Hepatic stellate cell (primary cell): Measurements from ENCODE around the gene HLA-DQB2.
"Not testable (repeated sequence)": the region's sequence is repeated elsewhere in the genome, so short reads cannot be mapped to it uniquely, and the experiment has no call there.

Experiments used
- DNase-seq: peaks from one replicate; pipeline ENCODE4 v3.0.0; 2011; ENCODE audit warnings: low spot score

HLA-DQB2 gene

GRCh38 chr6:32763421-32763820, at the start of gene HLA-DQB2:
HLA-DQB2 (minus strand) TSS chr6:32763532; CDS start chr6:32763470, 62 bp downstream.
- DNase-seq, result no peak

DNA sequence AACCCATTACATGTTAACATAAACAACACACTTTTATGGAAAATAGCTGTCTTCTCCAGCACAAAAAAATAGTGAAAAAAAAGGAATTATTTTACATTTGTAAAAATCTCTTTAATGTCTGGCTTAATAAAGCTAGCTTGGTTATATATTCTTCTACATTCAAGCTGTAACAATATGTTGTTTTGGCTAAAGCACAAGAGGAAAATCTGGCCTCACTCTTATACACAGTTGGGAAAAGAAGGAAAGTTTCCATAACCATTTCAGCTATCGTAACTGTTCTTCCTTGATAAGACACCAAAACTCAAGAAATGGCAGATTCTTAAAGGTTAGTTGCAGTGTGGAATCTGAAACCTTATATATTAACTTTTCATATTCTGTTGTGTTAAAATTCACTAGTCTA, 45.8 kb upstream of the HLA-DQB2 start:
- DNase-seq, result no peak

DNA sequence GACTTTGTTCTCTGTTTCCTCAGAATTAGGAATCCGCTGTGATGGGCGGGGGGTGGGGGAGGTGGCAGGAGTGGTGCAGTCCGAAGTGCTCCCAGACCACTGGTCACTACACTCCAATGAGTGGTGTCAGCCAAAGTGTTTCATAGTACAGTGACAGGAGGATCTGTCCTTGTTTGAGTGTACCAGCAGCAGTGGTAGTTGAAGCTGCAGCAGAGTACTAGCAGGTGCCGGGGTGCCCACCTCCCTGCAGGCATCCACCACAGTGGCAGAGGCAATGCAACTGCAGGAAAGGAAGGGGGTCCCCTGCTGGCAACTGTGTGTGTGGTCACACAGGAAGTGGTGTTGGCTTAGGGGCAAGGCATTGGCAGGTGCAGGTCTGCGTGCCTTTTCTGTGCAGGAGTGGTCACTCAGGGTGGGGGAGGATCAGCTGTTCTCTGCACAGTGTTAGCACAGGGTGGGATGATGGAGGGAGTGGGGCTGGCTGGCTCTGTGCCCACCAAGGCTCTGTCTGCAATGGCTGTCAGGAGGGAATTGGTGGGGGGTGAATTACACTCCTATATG, 43.8 kb upstream of the HLA-DQB2 start:
- no peak for DNase-seq

DNA sequence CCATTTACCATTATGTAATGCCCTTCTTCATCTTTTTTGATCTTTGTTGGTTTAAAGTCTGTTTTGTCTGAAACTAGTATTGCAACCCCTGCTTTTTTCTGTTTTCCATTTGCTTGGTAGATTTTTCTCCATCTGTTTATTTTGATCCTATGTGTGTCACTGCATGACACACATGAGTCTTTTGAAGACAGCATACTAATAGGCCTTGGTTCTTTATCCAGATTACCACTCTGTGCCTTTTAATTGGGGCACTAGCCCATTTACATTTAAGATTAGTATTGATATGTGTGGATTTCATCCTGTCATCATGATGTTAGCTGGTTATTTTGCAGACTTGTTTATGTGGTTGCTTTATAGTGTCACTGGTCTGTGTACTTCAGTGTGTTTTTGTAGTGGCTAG, 42.1 kb upstream of the HLA-DQB2 start:
- DNase-seq, result not testable (repeated sequence)

GRCh38 chr6:32803416-32803815, 40.1 kb upstream of the HLA-DQB2 start:
- DNase-seq, result no peak

GRCh38 chr6:32799740-32800139, 36.4 kb upstream of the HLA-DQB2 start:
- no peak for DNase-seq

DNA sequence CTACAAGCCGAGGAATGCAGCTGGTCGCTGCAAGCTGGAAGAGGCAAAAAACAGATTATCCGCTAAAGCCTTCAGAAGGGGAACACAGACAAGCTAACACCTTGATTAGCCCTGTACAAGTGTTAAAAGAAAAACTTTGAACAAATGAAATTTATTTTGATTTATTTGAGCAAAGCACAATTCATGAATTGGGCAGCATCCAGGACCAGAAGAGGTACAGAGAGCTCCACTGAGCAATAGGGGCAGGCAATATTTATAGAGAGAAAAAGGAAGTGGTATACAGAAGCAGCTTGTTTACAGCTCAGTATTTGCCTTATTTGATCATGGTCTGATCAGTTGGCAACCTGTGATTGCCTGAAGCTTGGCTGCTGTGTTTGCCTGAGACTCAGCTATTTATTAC, 35.8 kb upstream of the HLA-DQB2 start:
- no peak for DNase-seq

GRCh38 chr6:32796848-32797776, 33.8 kb upstream of the HLA-DQB2 start:
- peak; percentile 34 for DNase-seq

DNA sequence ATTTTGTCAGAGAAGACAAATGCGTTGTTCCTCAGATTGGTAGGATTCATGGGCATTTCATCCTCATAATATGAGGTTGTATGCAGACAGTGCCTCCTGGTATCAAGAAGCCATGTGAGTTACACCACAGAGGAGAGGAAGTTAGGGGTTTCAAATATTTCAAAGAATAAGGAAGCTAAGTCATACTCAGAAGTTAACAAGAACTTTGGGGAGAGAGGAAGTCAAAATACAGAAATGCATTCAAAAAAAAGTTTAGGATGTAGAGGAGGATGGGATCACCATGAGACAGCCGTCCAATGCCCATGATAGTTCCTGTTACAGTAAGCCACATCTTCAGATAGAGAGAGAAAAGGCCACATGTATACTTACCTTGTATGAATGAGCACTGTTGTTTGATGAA, 31.2 kb upstream of the HLA-DQB2 start:
- DNase-seq, result no peak

DNA sequence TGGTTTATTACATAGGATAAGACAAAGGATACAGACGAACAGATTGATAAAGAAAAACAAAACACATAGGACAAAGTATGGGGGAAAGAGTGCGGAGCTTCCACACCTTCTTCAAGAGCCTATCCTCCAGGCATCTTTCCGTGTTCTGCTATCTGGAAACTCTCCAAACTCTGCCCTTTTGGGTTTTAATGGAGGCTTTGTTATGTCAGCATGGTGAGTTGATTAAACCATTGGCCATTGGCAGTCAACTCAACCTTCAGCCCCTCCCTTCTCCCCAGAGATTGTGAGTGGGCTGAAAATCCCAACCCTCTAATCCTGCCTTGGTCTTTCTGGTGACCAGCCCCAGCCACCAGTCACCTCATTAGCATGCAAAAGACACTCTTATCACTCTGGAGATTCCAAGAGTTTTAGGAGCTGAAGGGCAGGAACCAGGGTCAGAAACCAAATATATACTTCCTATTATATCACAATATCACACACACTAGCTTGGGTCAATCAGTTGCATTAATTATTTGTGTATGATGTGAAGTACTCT, 29.6 kb upstream of the HLA-DQB2 start:
- DNase-seq, result no peak

DNA sequence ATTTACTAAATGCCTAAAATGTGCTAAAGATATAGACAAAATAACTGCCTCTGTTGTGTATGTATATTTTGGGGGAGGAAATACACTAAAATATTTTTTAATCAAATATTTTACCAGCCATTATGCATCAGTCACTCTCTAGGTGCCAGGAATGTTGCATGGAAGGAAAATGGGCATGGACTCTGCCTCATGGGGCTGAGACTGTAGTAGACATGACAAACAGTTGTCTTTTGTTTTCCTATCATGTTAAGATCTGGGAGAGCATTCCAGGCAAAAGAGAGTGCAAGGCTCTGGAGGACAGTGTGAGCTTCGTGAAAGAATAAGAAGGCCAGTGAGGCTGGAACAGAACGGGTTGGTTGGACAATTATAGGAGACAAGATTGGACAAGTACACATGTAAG, 27.0 kb upstream of the HLA-DQB2 start:
- no peak for DNase-seq

DNA sequence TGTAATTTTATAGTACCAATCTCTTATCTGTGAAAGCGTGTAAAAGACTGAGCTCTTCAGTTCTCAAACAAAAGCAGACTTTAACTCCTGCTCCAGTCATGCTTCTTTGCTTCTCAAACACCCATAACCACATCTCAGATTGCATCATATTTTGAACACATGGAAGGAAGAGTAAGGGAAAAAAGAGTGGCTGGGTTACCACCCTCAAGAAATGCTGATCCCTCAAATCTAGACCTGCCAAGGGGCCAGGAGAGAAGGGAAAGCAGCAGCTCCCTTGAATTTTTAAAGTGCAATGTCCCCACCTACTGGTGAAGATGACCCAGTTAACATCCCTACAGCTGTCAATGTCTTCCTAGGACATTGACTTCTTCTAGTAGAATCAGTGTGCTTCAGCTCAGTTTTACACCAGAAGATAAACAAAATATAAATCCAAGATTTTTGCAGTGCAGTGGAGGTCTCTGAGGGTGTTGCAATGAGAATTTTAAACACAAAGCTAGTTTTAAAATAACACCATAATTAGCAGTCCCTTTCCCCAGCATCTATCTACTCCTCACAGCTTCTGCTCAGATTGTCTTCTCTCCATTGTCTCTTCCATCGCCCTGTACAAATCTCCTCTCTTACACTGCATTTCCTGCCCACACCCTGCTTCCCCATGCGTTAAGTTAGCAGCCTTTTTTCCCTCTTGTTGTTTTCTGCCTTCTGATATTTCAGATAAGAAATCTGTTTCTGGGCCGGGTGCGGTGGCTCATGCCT, 22.6 kb upstream of the HLA-DQB2 start:
- DNase-seq, result peak; percentile 9

GRCh38 chr6:32782923-32783322, 19.6 kb upstream of the HLA-DQB2 start:
- not testable (repeated sequence) for DNase-seq

DNA sequence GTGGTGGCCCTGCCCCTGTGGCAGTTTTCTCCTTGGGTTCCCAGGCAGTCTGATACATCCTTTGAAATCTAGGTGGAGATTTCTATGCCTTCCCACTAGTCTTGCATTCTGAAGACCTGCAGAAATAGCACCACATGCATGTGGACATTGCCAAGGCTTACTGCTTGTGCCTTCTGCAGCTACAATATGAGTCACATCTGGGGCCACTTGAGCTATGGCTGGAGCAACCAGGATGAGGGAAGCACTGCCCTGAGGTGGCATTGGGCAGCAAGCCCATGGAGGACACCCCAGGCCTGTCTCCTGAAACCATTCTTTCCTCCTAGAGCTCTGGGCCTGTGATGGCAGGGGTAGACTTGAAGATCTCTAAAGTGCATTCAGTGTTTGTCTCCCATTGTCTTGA, 15.7 kb upstream of the HLA-DQB2 start:
- no peak for DNase-seq

GRCh38 chr6:32775071-32775470, 11.7 kb upstream of the HLA-DQB2 start:
- DNase-seq, result no peak

- no peak for DNase-seq
Observed at GRCh38 chr6:32774426-32774825, 11.1 kb upstream of the HLA-DQB2 start.

GRCh38 chr6:32772656-32773055, 9.3 kb upstream of the HLA-DQB2 start:
- no peak for DNase-seq

GRCh38 chr6:32764048-32764447, 716 bp upstream of the HLA-DQB2 start:
- no peak for DNase-seq

DNA sequence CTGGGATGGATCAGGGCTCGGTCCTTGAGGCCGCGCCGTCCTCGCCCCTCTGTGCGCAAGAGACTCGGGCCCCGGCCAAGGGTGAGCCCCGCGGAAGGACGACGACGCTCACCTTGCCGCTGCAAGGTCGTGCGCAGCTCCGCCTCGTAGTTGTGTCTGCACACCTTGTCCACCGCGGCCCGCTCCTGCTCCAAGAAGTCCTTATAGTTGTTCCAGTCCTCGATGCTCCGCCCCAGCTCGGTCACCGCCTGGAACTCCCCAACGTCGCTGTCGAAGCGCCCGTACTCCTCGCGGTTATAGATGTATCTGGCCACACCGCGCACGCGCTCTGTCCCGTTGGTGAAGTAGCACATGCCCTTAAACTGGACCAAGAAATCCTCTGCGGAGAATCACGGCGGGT, 1.8 kb downstream of the HLA-DQB2 start:
- no peak for DNase-seq

GRCh38 chr6:32761072-32761471, 2.3 kb downstream of the HLA-DQB2 start:
- no peak for DNase-seq

GRCh38 chr6:32759669-32760068, 3.7 kb downstream of the HLA-DQB2 start:
- no peak for DNase-seq

- DNase-seq, result no peak
Observed at GRCh38 chr6:32752580-32752979, 10.8 kb downstream of the HLA-DQB2 start.

DNA sequence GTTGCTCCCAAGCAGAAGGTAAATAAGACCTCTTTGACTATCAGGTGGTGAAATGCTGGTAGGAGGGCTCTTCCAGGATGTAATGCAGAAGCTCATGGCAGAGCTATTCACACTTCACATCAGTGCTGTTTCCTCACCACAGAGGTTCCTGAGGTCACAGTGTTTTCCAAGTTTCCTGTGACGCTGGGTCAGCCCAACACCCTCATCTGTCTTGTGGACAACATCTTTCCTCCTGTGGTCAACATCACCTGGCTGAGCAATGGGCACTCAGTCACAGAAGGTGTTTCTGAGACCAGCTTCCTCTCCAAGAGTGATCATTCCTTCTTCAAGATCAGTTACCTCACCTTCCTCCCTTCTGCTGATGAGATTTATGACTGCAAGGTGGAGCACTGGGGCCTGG, 17.7 kb downstream of the HLA-DQB2 start:
- not testable (repeated sequence) for DNase-seq
